ENCODE data around the gene FOXE3.

FOXE3 gene

DNA sequence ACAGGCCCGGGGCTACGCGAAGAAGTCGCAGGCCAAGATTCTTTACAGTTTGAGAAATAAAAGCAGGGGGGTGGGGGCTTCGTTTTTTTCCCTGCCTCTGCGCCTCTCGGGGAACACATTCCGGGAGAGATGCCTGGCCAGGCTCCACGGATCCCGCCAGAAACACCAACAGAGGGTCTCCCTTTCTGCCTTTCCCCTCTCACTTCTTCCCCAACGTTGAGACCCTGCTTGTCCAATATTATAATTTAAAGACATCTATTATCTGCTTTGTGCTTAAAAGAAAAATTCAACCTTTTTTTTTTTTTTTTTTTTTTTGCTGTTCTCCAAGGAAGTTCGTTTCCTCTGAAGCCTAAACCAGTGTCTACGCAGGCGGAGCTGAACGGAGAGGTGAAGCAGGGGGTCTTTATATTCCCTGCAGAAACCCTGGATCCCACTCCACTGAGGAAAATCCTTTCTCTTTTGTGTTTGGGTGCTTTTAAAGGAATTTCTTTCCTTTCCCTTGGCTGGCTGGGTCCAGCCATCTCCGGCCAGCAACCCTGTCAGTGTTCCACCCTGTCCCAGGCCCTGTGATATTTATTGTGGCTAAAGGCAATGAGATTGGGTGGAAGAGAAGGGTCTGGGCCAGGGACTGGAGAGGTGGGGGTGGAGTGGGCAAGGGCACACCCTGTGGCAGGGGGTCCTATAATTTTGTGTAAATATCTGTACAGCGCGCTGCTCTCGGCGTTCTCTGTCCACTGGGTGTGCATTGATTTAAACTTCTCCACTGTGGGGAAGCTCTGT lies 23.9 kb downstream of the FOXE3 start:
- H3K4me3 ChIP-seq (ENCODE audit: insufficient read length, low read depth) = peak overlapping the region; percentile 77
- H3K9ac ChIP-seq (ENCODE audit: insufficient read length, low read depth) = peak overlapping the region; percentile 75
- H3K9me3 ChIP-seq (ENCODE audit: insufficient read depth, low read length) = peaks cover 18% of the 10 kb centered on the region
- H3K4me1 ChIP-seq (ENCODE audit: insufficient read depth, insufficient read length) = peaks cover 12% of the 10 kb centered on the region
- TF ChIP-seq SUZ12 (IDR thresholded peaks at IDR 0.05; ENCODE audit: extremely low read depth, insufficient read depth, insufficient read length) = no peak
- DNase-seq (ENCODE audit: low read depth, low spot score) = no peak
- peaks cover 91% of the 10 kb centered on the region for H3K27me3 ChIP-seq (ENCODE audit: insufficient read depth, insufficient read length)
- H3K36me3 ChIP-seq (ENCODE audit: insufficient read depth, insufficient read length, low read length) = no peaks in the 10 kb centered on the region

DNA sequence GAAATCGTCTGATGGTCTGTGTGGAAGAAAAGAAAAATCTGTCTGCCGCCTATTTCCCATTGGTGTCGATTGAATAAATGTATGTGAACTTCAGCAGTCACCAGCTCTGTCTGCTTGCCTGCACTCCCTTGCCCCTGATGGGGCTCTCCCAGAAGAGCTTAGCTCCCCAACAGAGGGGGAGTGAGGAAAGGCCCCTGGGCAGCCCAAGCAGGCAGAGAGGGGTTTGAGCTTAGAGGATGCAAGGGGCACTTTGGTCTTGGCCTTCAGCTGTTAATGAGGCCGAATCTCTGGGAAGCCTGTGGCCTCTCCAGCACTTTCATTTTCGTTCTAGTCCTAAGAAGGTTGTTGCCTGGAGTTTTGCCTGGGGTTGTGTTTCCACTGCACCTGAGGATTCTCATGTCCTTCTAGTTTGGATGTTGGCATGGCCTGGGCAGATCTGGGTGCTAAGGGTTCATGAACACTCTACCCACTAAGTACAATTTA lies 24.6 kb downstream of the FOXE3 start:
- H3K4me1 ChIP-seq (ENCODE audit: insufficient read depth, insufficient read length) = peaks cover 17% of the 10 kb centered on the region
- peaks cover 91% of the 10 kb centered on the region for H3K27me3 ChIP-seq (ENCODE audit: insufficient read depth, insufficient read length)
- no peak overlapping the region for H3K4me3 ChIP-seq (ENCODE audit: insufficient read length, low read depth)
- H3K9me3 ChIP-seq (ENCODE audit: insufficient read depth, low read length) = peaks cover 12% of the 10 kb centered on the region
- no peaks in the 10 kb centered on the region for H3K36me3 ChIP-seq (ENCODE audit: insufficient read depth, insufficient read length, low read length)
- DNase-seq (ENCODE audit: low read depth, low spot score) = no peak
- H3K9ac ChIP-seq (ENCODE audit: insufficient read length, low read depth) = no peak overlapping the region
- TF ChIP-seq YY1 (IDR thresholded peaks at IDR 0.05; ENCODE audit: insufficient read depth, insufficient read length) (no peak), SUZ12 (IDR thresholded peaks at IDR 0.05; ENCODE audit: extremely low read depth, insufficient read depth, insufficient read length) (peak; percentile 39)

DNA sequence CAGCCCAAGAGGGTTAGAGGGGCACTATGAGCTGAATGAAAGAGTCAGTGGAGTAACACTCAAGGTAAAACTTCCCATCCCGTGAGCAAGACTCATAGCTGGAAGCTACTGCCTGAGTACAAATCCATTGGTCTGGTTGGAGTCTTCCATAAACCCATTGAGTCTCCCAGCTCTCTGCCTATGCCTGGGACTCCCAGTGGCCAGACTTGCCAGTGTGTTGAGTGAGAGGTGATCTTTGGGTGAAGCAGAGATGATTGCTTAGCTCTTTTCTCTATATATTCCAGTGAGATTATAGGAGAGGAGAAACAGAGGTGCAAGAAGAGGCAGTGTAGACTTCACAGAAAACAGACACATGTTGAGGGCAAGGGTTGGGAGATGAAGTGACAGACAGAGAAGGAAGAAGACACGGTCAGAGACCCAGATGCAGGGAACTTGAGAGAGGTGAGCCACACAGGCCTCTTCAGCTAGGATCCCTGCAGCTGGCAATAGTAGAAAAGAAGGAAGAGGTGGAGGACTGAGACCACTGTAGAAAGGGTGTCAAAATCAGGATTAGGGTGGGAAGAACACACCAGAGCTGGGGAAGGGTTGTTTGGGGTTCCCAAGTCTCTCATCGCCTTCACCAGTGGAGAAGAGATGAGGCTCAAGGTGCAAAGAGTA lies 25.5 kb downstream of the FOXE3 start:
- H3K36me3 ChIP-seq (ENCODE audit: insufficient read depth, insufficient read length, low read length) = no peaks in the 10 kb centered on the region
- peaks cover 3% of the 10 kb centered on the region; the same call in 1 of the 2 replicates for H3K9me3 ChIP-seq (ENCODE audit: insufficient read depth, low read length)
- H3K4me1 ChIP-seq (ENCODE audit: insufficient read depth, insufficient read length) = peaks cover 24% of the 10 kb centered on the region
- no peak overlapping the region for H3K4me3 ChIP-seq (ENCODE audit: insufficient read length, low read depth)
- H3K9ac ChIP-seq (ENCODE audit: insufficient read length, low read depth) = no peak overlapping the region
- H3K27me3 ChIP-seq (ENCODE audit: insufficient read depth, insufficient read length) = peaks cover 91% of the 10 kb centered on the region
- DNase-seq (ENCODE audit: low read depth, low spot score) = no peak
- no peak for TF ChIP-seq YY1 (IDR thresholded peaks at IDR 0.05; ENCODE audit: insufficient read depth, insufficient read length)
- TF ChIP-seq SUZ12 (IDR thresholded peaks at IDR 0.05; ENCODE audit: extremely low read depth, insufficient read depth, insufficient read length) = peak; percentile 26
- no peak for TF ChIP-seq ZNF274 (IDR thresholded peaks at IDR 0.05; ENCODE audit: low read depth, low read length)

DNA sequence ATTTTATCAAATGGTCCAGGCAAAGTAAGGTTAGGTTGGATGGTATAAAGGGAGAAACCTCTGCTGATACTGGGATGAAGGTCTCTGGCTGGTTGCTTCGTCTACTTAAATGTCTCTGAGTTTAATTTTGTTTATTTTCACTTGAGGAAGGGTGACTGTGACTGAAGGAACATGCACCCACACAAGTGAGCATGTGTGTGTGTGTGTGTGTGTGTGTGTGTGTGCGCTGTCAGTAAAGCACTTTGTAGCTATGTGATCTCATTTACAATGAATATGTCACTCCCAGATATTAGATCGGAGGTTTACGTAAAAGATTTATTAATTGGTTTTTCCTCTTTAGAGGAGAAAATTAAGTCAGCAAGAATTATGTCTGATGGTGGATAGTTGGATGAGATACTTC lies 26.1 kb downstream of the FOXE3 start:
- Histone ChIP-seq H3K9ac (ENCODE audit: insufficient read length, low read depth) (no peak overlapping the region), H3K4me1 (ENCODE audit: insufficient read depth, insufficient read length) (peaks cover 26% of the 10 kb centered on the region), H3K9me3 (ENCODE audit: insufficient read depth, low read length) (no peaks in the 10 kb centered on the region), H3K4me3 (ENCODE audit: insufficient read length, low read depth) (no peak overlapping the region), H3K27me3 (ENCODE audit: insufficient read depth, insufficient read length) (peaks cover 91% of the 10 kb centered on the region), H3K36me3 (ENCODE audit: insufficient read depth, insufficient read length, low read length) (no peaks in the 10 kb centered on the region)
- no peak for DNase-seq (ENCODE audit: low read depth, low spot score)
- no peak for TF ChIP-seq YY1 (IDR thresholded peaks at IDR 0.05; ENCODE audit: insufficient read depth, insufficient read length)
- TF ChIP-seq ZNF274 (IDR thresholded peaks at IDR 0.05; ENCODE audit: low read depth, low read length) = no peak
- TF ChIP-seq SUZ12 (IDR thresholded peaks at IDR 0.05; ENCODE audit: extremely low read depth, insufficient read depth, insufficient read length) = no peak

DNA sequence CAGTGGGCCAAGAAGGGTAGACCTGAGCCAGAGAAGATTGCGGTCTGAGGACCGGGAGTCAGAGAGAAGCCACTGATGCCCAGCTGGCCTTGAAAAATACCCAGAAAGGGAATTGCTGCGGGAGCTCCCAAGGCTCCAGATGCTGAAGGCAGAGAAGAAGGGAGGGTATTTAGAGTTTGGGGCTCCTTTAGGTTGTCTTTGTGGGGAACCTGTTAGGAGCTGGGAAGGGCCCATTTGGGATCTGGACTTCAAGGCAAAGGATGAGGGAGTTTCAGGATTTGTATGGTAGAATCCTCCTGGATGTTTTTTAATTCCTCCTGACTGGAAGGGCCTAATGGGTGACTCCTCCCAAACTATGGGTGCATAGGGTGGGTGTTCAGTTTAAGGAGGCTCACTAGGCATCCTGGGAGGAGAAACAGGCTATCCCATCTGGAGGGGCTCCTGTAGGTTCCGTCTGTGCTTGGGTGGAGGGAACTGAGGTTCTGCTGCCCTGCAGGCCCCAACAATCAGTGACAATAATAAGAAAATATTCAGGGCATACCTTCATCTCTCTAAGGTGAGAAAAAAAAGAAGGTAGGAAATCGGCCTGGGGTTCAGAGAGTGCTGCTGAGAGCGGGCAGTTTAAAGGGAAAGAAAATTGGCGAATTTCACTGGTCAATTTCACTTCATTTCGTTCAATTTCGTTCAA lies 26.9 kb downstream of the FOXE3 start:
- Histone ChIP-seq H3K4me1 (ENCODE audit: insufficient read depth, insufficient read length) (peaks cover 27% of the 10 kb centered on the region), H3K36me3 (ENCODE audit: insufficient read depth, insufficient read length, low read length) (no peaks in the 10 kb centered on the region), H3K9ac (ENCODE audit: insufficient read length, low read depth) (no peak overlapping the region), H3K27me3 (ENCODE audit: insufficient read depth, insufficient read length) (peaks cover 97% of the 10 kb centered on the region), H3K9me3 (ENCODE audit: insufficient read depth, low read length) (no peaks in the 10 kb centered on the region), H3K4me3 (ENCODE audit: insufficient read length, low read depth) (no peak overlapping the region)
- DNase-seq (ENCODE audit: low read depth, low spot score) = no peak
- TF ChIP-seq SUZ12 (IDR thresholded peaks at IDR 0.05; ENCODE audit: extremely low read depth, insufficient read depth, insufficient read length) (no peak), YY1 (IDR thresholded peaks at IDR 0.05; ENCODE audit: insufficient read depth, insufficient read length) (no peak), ZNF274 (IDR thresholded peaks at IDR 0.05; ENCODE audit: low read depth, low read length) (no peak)

DNA sequence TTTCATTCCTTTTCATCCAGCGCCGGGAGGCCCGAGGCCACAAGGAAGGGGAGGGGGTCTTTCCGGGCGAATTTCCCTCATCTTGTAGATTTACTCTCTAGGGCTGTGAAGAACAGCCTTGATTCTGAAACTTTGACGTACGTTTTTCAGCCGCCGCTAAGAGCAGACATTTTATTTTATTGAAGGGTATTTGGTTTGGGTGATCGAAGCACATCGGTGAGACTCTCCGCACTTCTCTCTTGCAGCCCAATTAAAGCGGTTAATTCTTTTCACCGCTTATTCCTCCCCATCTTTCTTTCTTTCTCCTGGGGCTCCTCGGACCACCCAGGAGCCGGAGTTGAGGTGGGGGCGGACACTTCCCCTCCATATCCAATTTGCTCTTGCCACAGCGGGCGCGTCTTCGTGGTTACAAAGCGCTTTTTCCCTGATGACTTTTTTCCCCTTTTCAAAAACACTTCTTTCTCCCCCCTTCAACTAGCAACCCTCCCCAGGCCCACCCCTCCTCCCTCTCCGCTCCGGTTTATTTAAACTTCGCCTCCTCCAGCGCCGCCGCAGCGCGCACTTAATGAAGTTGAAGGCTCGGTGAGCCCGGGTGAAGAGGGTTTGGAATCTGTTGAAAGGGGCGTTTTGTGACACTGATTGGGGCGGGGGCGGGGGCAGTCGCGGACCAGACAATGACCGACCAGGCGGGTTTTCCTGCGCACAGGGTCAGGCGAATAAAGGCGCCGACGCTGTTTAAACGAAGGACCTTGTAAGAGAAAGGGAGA lies 27.6 kb downstream of the FOXE3 start:
- no peak for TF ChIP-seq ZNF274 (IDR thresholded peaks at IDR 0.05; ENCODE audit: low read depth, low read length)
- no peak for TF ChIP-seq YY1 (IDR thresholded peaks at IDR 0.05; ENCODE audit: insufficient read depth, insufficient read length)
- TF ChIP-seq SUZ12 (IDR thresholded peaks at IDR 0.05; ENCODE audit: extremely low read depth, insufficient read depth, insufficient read length) = no peak
- peak overlapping the region; percentile 33 for H3K4me3 ChIP-seq (ENCODE audit: insufficient read length, low read depth)
- no peak for DNase-seq (ENCODE audit: low read depth, low spot score)
- H3K9me3 ChIP-seq (ENCODE audit: insufficient read depth, low read length) = no peaks in the 10 kb centered on the region
- peaks cover 100% of the 10 kb centered on the region for H3K27me3 ChIP-seq (ENCODE audit: insufficient read depth, insufficient read length)
- H3K9ac ChIP-seq (ENCODE audit: insufficient read length, low read depth) = peak overlapping the region; percentile 57
- peaks cover 28% of the 10 kb centered on the region for H3K4me1 ChIP-seq (ENCODE audit: insufficient read depth, insufficient read length)
- no peaks in the 10 kb centered on the region for H3K36me3 ChIP-seq (ENCODE audit: insufficient read depth, insufficient read length, low read length)
